ENCODE results near the gene RELL1. TPM values are rescaled to one million over a fixed set of nuclear protein-coding genes. Genes with fewer than 3 reads are reported as not detected.

The RELL1 gene
- total RNA-seq, 1 donor from 2014 or later: 45.8 TPM

Other genes starting within 250 kb of the RELL1 start
- gene PGM2, start 140.3 kb upstream of the RELL1 start, total RNA-seq: 27.4 and 36.5 TPM in 2 replicates
- 157 and 162 TPM in 2 replicates for gene TBC1D1, start 204.7 kb upstream of the RELL1 start, total RNA-seq